Erythroblast (primary cell): ENCODE data around the gene NTRK1.

Experiments used
- GATA1 ChIP-seq: IDR thresholded peaks from 2 replicates; pipeline ENCODE4 v1.6.1; 2011; ENCODE audit warnings: low read depth, mild to moderate bottlenecking, control low read depth, low read length, moderate library complexity
- POLR2A ChIP-seq: IDR thresholded peaks from 2 replicates; pipeline ENCODE4 v1.6.1; 2011; ENCODE audit warnings: mild to moderate bottlenecking, low read length

DNA sequence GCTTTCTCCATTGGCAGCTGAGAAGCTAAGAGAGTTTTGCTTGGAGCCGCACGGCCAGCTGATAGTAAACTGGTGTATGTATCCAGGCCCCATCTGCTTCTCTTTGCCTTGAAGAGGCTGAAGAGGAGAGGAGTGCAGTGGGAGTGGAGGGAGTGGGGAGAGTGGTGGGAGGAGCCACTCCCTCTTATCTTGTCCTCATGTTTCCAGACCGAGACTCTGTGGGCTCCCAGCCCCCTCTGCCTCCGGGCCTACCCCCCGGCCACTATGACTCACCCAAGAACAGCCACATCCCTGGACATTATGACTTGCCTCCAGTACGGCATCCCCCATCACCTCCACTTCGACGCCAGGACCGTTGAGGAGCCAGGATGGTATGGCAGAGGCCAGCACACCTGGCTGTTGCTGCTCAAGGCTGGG, 53.8 kb downstream of the NTRK1 start:
- TF ChIP-seq POLR2A (no peak), GATA1 (no peak)
